Mucosa of rectum (tissue), 2 donors: ENCODE measurements around the gene DST.

Source experiments
- H3K27ac ChIP-seq, 2 donors: one replicate each; pipeline ENCODE4 v1.7.0; 2013; ENCODE audit warnings: inconsistent platforms in 2 of 2, low read depth in 2 of 2, low read length in 2 of 2
- H3K27me3 ChIP-seq, 2 donors: one replicate each; pipeline ENCODE4 v1.7.0; 2013; ENCODE audit warnings: low read length in 2 of 2; ENCODE audit not compliant: control insufficient read depth in 2 of 2, insufficient read depth in 2 of 2
- H3K36me3 ChIP-seq, 2 donors: one replicate each; pipeline ENCODE4 v1.7.0; 2013; ENCODE audit warnings: low read length in 2 of 2; ENCODE audit not compliant: control insufficient read depth in 2 of 2, insufficient read depth in 2 of 2
- H3K4me1 ChIP-seq, 2 donors: one replicate each; pipeline ENCODE4 v1.7.0; 2013; ENCODE audit warnings: low read length in 2 of 2, mild to moderate bottlenecking in 1 of 2; ENCODE audit not compliant: control insufficient read depth in 2 of 2, insufficient read depth in 2 of 2
- H3K4me3 ChIP-seq, 2 donors: one replicate each; pipeline ENCODE4 v1.7.0; 2013; ENCODE audit warnings: low read length in 2 of 2
- H3K9ac ChIP-seq, 2 donors: one replicate each; pipeline ENCODE4 v1.7.0; 2013; ENCODE audit warnings: low read length in 2 of 2, low read depth in 1 of 2, mild to moderate bottlenecking in 1 of 2
- H3K9me3 ChIP-seq, 2 donors: one replicate each; pipeline ENCODE4 v1.7.0; 2013; ENCODE audit warnings: low read length in 2 of 2; ENCODE audit not compliant: control insufficient read depth in 2 of 2
- donor health status: healthy.
- donor health status: Normal muscosa, but diverticular disease.

DST gene

GRCh38 chr6:56685102-56685733 lies 42.5 kb upstream of the DST start:
- Histone ChIP-seq H3K9me3 (no peaks in the 10 kb centered on the region), H3K27me3 (no peaks in the 10 kb centered on the region), H3K9ac (no peak overlapping the region), H3K27ac (no peak overlapping the region), H3K4me3 (no peak overlapping the region), H3K4me1 (peaks cover 8 to 37% of the 10 kb centered on the region in 2 donors), H3K36me3 (no peaks in the 10 kb centered on the region)

GRCh38 chr6:56684342-56685101 lies 41.8 kb upstream of the DST start:
- peak overlapping the region; percentile 2 to 3 for H3K27ac ChIP-seq
- H3K36me3 ChIP-seq, result no peaks in the 10 kb centered on the region
- no peak overlapping the region for H3K9ac ChIP-seq
- H3K27me3 ChIP-seq, result no peaks in the 10 kb centered on the region
- H3K4me3 ChIP-seq, result no peak overlapping the region
- H3K4me1 ChIP-seq, result peaks cover 8 to 30% of the 10 kb centered on the region in 2 donors
- no peaks in the 10 kb centered on the region for H3K9me3 ChIP-seq

- peak overlapping the region in 1 of 2 donors; percentile 80 for H3K27ac ChIP-seq
- H3K36me3 ChIP-seq, result no peaks in the 10 kb centered on the region
- no peak overlapping the region for H3K4me3 ChIP-seq
- no peak overlapping the region for H3K9ac ChIP-seq
- H3K9me3 ChIP-seq, result no peaks in the 10 kb centered on the region
- peaks cover 8 to 24% of the 10 kb centered on the region in 2 donors for H3K4me1 ChIP-seq
- no peaks in the 10 kb centered on the region for H3K27me3 ChIP-seq
Observed at GRCh38 chr6:56683882-56684281, 41.2 kb upstream of the DST start.

- Histone ChIP-seq H3K27ac (no peak overlapping the region), H3K4me1 (peaks cover 8 to 17% of the 10 kb centered on the region in 2 donors), H3K9ac (no peak overlapping the region), H3K9me3 (no peaks in the 10 kb centered on the region), H3K27me3 (no peaks in the 10 kb centered on the region), H3K4me3 (no peak overlapping the region), H3K36me3 (no peaks in the 10 kb centered on the region)
Observed at GRCh38 chr6:56682635-56683034, 39.9 kb upstream of the DST start.

- no peaks in the 10 kb centered on the region for H3K36me3 ChIP-seq
- H3K4me1 ChIP-seq, result peaks cover 0 to 6% of the 10 kb centered on the region in 2 donors
- no peak overlapping the region for H3K9ac ChIP-seq
- H3K27me3 ChIP-seq, result no peaks in the 10 kb centered on the region
- no peak overlapping the region for H3K4me3 ChIP-seq
- H3K9me3 ChIP-seq, result no peaks in the 10 kb centered on the region
- no peak overlapping the region for H3K27ac ChIP-seq
Observed at GRCh38 chr6:56677559-56677958, 34.9 kb upstream of the DST start.

GRCh38 chr6:56671651-56672461 lies 29.2 kb upstream of the DST start:
- Histone ChIP-seq H3K27me3 (no peaks in the 10 kb centered on the region), H3K36me3 (no peaks in the 10 kb centered on the region), H3K9ac (peak overlapping the region in 1 of 2 donors; percentile 73), H3K4me3 (no peak overlapping the region), H3K4me1 (peaks cover 8 to 26% of the 10 kb centered on the region in 2 donors), H3K9me3 (no peaks in the 10 kb centered on the region), H3K27ac (peak overlapping the region; percentile 73 to 92)

GRCh38 chr6:56671160-56671559 lies 28.5 kb upstream of the DST start:
- no peak overlapping the region for H3K9ac ChIP-seq
- peaks cover 8 to 26% of the 10 kb centered on the region in 2 donors for H3K4me1 ChIP-seq
- H3K36me3 ChIP-seq, result no peaks in the 10 kb centered on the region

GRCh38 chr6:56669041-56669440 lies 26.4 kb upstream of the DST start:
- H3K4me3 ChIP-seq, result no peak overlapping the region
- H3K36me3 ChIP-seq, result no peaks in the 10 kb centered on the region
- no peaks in the 10 kb centered on the region for H3K27me3 ChIP-seq
- peaks cover 8 to 29% of the 10 kb centered on the region in 2 donors for H3K4me1 ChIP-seq
- H3K9ac ChIP-seq, result no peak overlapping the region
- H3K9me3 ChIP-seq, result no peaks in the 10 kb centered on the region
- H3K27ac ChIP-seq, result no peak overlapping the region

More at GRCh38 chr6:56671160-56671559, 28.5 kb upstream of the DST start:
- peak overlapping the region; percentile 73 to 92 for H3K27ac ChIP-seq
- H3K27me3 ChIP-seq, result no peaks in the 10 kb centered on the region
- H3K4me3 ChIP-seq, result no peak overlapping the region
- H3K9me3 ChIP-seq, result no peaks in the 10 kb centered on the region

- Histone ChIP-seq H3K27me3 (no peaks in the 10 kb centered on the region), H3K4me1 (peaks cover 8 to 36% of the 10 kb centered on the region in 2 donors), H3K9me3 (no peaks in the 10 kb centered on the region), H3K27ac (no peak overlapping the region), H3K9ac (no peak overlapping the region), H3K36me3 (no peaks in the 10 kb centered on the region), H3K4me3 (no peak overlapping the region)
Observed at GRCh38 chr6:56668158-56668557, 25.5 kb upstream of the DST start.

- Histone ChIP-seq H3K9ac (no peak overlapping the region), H3K27me3 (no peaks in the 10 kb centered on the region), H3K27ac (no peak overlapping the region), H3K36me3 (no peaks in the 10 kb centered on the region), H3K4me1 (peaks cover 8 to 33% of the 10 kb centered on the region in 2 donors), H3K4me3 (no peak overlapping the region), H3K9me3 (no peaks in the 10 kb centered on the region)
Observed at GRCh38 chr6:56667336-56667735, 24.6 kb upstream of the DST start.
